ENCODE measurements around the gene ATG14.
A peak's percentile ranks its signal among the peaks of the same experiment; 100 is the strongest.

ATG14 gene

DNA sequence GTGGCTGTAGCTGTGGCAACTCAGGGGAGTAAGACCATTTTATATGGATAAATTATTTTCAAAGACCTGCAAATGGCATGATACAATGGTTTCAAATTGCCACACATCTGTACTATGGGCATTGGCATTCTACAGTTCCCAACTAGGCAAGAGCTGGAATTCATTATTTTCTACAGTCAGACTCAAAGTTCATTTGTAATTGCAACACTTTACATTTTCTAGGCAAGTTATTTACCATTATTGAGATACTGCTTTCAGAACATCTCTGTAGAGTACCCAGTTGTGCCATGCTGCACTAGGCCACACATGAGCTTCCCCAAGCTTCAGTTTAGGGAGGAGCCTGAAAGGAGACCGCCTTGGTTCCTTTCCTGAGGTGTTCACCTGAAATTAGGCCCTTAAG, 8.0 kb upstream of the ATG14 start:
- TF ChIP-seq CTCF (IDR thresholded peaks at IDR 0.05; ENCODE audit: low read depth, low read length) (no peak), MYC (IDR thresholded peaks at IDR 0.05; ENCODE audit: low read depth, low read length) (no peak), MAX (IDR thresholded peaks at IDR 0.05; ENCODE audit: low read depth, low read length) (no peak), POLR2A (IDR thresholded peaks at IDR 0.05; ENCODE audit: extremely low read depth, insufficient read length) (no peak)
- no peak overlapping the region for H3K4me3 ChIP-seq (ENCODE audit: low read depth, low read length)
- no peak for DNase-seq (ENCODE audit: low read depth)

DNA sequence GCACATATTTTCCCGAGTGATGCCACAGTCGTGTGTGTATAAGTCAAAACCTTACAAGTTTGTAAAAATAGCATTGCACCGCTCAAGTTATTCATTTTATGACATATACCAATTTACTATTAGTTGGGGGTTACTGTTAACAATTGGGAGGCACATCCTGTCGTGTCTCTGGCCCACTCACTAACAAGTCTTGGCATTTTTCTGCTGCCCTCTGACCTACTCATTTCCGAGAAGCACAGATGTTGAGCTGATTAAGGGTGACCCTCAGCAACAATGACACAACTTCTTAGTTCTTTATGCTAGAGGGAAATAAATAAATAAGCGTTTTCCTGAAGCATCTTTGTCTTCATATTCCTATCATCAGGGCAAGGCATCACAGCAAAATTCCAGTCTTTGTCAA, 6.8 kb upstream of the ATG14 start:
- no peak for DNase-seq (ENCODE audit: low read depth)
- TF ChIP-seq CTCF (IDR thresholded peaks at IDR 0.05; ENCODE audit: low read depth, low read length) (no peak), MAX (IDR thresholded peaks at IDR 0.05; ENCODE audit: low read depth, low read length) (no peak), POLR2A (IDR thresholded peaks at IDR 0.05; ENCODE audit: extremely low read depth, insufficient read length) (no peak), MYC (IDR thresholded peaks at IDR 0.05; ENCODE audit: low read depth, low read length) (no peak)
- no peak overlapping the region for H3K4me3 ChIP-seq (ENCODE audit: low read depth, low read length)

DNA sequence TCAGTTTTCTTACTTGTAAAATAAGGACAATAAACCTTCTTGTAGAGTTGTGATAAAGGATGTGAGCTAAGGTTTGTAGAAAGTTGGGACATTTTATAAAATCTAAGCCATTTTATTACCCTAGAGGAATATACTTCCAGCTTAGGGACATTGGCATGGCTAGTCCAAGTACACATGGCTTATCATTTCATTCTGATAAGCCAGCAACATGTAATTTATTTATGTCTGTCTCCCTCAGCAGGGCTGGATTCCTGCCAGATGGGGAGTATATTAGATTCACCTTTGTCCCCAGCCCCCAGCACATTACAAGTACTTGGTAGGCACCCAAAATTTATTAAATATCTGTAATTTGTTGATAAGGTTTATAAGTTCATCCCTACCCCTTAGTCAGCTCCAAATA, 6.3 kb upstream of the ATG14 start:
- TF ChIP-seq MYC (IDR thresholded peaks at IDR 0.05; ENCODE audit: low read depth, low read length) (no peak), POLR2A (IDR thresholded peaks at IDR 0.05; ENCODE audit: extremely low read depth, insufficient read length) (no peak), CTCF (IDR thresholded peaks at IDR 0.05; ENCODE audit: low read depth, low read length) (no peak), MAX (IDR thresholded peaks at IDR 0.05; ENCODE audit: low read depth, low read length) (no peak)
- no peak overlapping the region for H3K4me3 ChIP-seq (ENCODE audit: low read depth, low read length)
- no peak for DNase-seq (ENCODE audit: low read depth)

GRCh38 chr14:55416866-55417265, 5.2 kb upstream of the ATG14 start:
- H3K4me3 ChIP-seq (ENCODE audit: low read depth, low read length) = no peak overlapping the region
- TF ChIP-seq MYC (IDR thresholded peaks at IDR 0.05; ENCODE audit: low read depth, low read length) (no peak), CTCF (IDR thresholded peaks at IDR 0.05; ENCODE audit: low read depth, low read length) (peak; percentile 67)
- DNase-seq (ENCODE audit: low read depth) = peak; percentile 54

DNA sequence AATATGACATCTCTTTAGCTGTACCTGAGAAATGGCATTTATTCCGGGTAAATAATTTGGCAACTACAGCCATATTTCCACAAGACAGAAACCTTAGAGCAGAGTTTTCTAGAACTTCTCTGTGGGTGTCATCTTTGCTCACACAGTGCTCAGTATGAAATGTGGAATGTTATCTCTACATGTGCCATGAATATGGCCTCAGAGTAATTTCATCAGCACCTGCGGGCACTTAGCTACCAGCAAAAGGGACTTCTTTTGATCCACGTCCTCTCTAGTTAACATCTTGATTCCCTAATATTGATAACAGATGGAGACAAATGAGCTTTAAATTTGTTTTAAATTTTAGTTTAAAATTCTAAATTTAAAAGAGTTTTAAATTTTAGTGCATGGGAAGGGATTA, 2.9 kb upstream of the ATG14 start:
- no peak for TF ChIP-seq POLR2A (IDR thresholded peaks at IDR 0.05; ENCODE audit: extremely low read depth, insufficient read length)
- no peak for TF ChIP-seq MYC (IDR thresholded peaks at IDR 0.05; ENCODE audit: low read depth, low read length)
- no peak for TF ChIP-seq MAX (IDR thresholded peaks at IDR 0.05; ENCODE audit: low read depth, low read length)
- no peak for TF ChIP-seq CTCF (IDR thresholded peaks at IDR 0.05; ENCODE audit: low read depth, low read length)
- H3K4me3 ChIP-seq (ENCODE audit: low read depth, low read length) = no peak overlapping the region
- no peak for DNase-seq (ENCODE audit: low read depth)

DNA sequence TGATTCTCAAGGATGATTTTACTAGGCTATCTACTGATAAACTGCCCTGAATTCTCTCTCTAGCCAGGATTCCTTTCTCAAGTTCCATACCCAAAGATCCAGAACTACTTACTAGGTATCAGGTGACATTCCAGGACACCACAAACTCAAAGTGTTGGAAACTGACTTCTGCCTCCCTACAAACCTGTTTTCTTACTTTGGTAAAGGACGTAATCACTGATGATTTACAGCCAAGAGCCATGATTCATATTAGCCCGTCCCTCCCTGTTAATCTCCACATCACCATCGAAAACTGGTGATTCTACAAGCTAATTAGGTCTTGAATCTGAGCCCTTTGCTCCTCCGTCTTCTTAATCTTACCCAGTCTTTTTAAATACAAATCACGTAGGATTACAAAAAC, 1.0 kb upstream of the ATG14 start:
- H3K4me3 ChIP-seq (ENCODE audit: low read depth, low read length) = no peak overlapping the region
- TF ChIP-seq MYC (IDR thresholded peaks at IDR 0.05; ENCODE audit: low read depth, low read length) = no peak
- no peak for TF ChIP-seq POLR2A (IDR thresholded peaks at IDR 0.05; ENCODE audit: extremely low read depth, insufficient read length)
- TF ChIP-seq MAX (IDR thresholded peaks at IDR 0.05; ENCODE audit: low read depth, low read length) = no peak
- TF ChIP-seq CTCF (IDR thresholded peaks at IDR 0.05; ENCODE audit: low read depth, low read length) = no peak
- DNase-seq (ENCODE audit: low read depth) = no peak

All from NB4 (cell line).